Measurements from ENCODE around the gene RCN1. TPM values are rescaled to one million over a fixed set of nuclear protein-coding genes. Genes with fewer than 3 reads are reported as not detected.

Gene RCN1
- total RNA-seq, 4 donors from 2014 or later = 40.0 to 65.1 (median 55.9) TPM

DNA sequence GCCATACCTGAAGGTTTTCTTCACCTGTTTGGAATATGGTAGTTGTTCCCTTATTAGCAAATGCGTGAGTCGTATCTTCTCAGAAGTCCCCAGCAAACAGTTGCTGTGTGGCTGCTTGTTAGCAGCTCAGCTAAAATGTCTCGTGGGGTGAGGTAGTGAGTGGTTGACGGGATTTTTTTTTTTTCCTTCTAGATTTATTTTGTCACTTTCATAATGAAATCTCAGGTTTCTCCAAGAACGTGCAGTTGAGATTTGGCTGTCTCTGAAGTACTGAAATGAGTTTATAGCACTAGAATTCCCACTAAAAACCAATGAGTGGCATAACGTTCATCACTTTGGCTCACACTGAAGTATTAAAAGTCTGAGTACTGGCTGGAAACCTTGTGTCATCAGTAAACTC, 16.8 kb downstream of the RCN1 start:
- 76 to 82% methylated on average over 6 of the region's 6 CpGs for WGBS, 2 donors

DNA sequence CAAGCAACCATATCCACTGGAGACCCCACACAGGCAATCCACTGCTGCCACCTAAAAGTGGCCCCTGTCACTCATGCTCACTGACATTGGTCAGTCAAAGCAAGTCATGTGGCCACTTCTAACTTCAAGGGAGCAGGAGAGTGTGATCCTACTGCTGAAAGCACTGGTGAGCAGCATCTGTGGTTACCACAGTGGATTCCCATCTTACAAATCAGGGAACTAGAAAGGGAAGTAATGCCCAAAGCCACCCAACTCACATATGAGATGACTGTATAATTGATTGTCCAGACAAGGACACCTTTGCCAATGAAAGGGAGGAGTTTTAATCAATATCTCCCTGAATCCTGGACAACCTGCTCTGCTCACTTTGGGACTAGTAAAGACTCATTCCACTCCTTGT, 17.7 kb downstream of the RCN1 start:
- no peak for DNase-seq (ENCODE audit: low spot score in 2 of 2)
- Histone ChIP-seq H3K27ac (no peak overlapping the region), H3K9me3 (no peaks in the 10 kb centered on the region), H3K36me3 (peaks cover 0 to 23% (median 0%) of the 10 kb centered on the region in 3 donors), H3K4me1 (no peaks in the 10 kb centered on the region), H3K27me3 (no peaks in the 10 kb centered on the region), H3K4me3 (no peak overlapping the region)
- TF ChIP-seq, protein P1, sequence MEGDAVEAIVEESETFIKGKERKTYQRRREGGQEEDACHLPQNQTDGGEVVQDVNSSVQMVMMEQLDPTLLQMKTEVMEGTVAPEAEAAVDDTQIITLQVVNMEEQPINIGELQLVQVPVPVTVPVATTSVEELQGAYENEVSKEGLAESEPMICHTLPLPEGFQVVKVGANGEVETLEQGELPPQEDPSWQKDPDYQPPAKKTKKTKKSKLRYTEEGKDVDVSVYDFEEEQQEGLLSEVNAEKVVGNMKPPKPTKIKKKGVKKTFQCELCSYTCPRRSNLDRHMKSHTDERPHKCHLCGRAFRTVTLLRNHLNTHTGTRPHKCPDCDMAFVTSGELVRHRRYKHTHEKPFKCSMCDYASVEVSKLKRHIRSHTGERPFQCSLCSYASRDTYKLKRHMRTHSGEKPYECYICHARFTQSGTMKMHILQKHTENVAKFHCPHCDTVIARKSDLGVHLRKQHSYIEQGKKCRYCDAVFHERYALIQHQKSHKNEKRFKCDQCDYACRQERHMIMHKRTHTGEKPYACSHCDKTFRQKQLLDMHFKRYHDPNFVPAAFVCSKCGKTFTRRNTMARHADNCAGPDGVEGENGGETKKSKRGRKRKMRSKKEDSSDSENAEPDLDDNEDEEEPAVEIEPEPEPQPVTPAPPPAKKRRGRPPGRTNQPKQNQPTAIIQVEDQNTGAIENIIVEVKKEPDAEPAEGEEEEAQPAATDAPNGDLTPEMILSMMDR (IDR thresholded peaks at IDR 0.05) = no peak
- TF ChIP-seq POLR2A (IDR thresholded peaks at IDR 0.05) (no peak), EP300 (IDR thresholded peaks at IDR 0.05) (no peak)

More for the DNA sequence above, 16.8 kb downstream of the RCN1 start:
- no peak for DNase-seq (ENCODE audit: low spot score in 2 of 2)
- Histone ChIP-seq H3K9me3 (no peaks in the 10 kb centered on the region), H3K27ac (no peak overlapping the region), H3K4me1 (no peaks in the 10 kb centered on the region), H3K4me3 (no peak overlapping the region), H3K27me3 (no peaks in the 10 kb centered on the region), H3K36me3 (peaks cover 0 to 32% (median 0%) of the 10 kb centered on the region in 3 donors)
- no peak for TF ChIP-seq POLR2A (IDR thresholded peaks at IDR 0.05)
- TF ChIP-seq, protein P1 (IDR thresholded peaks at IDR 0.05) = no peak
- TF ChIP-seq EP300 (IDR thresholded peaks at IDR 0.05) = no peak

DNA sequence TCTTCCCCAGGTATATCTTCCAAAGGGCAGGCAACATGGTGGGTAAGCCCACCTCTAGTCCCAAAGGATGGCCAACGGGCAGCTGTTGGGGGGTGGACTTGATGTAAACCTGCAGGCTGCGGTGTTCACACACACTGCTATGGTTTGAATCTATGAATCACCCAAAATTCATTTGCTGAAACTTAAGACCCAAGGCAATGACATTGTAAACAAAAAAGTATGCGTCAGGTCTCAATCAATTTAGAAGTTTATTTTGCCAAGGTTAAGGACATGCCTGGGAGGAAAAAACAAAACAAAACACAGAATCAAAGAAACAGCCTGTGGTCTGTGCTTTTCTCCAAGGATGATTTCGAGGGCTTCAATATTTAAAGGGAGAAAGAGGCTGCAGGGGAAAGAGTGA, 18.3 kb downstream of the RCN1 start:
- Histone ChIP-seq H3K27me3 (no peaks in the 10 kb centered on the region), H3K4me1 (no peaks in the 10 kb centered on the region), H3K27ac (no peak overlapping the region), H3K36me3 (peaks cover 0 to 18% (median 0%) of the 10 kb centered on the region in 3 donors), H3K9me3 (no peaks in the 10 kb centered on the region), H3K4me3 (no peak overlapping the region)
- WGBS, 2 donors = 82 to 89% methylated on average over 4 of the region's 4 CpGs
- no peak for DNase-seq (ENCODE audit: low spot score in 2 of 2)
- no peak for TF ChIP-seq EP300 (IDR thresholded peaks at IDR 0.05)
- no peak for TF ChIP-seq POLR2A (IDR thresholded peaks at IDR 0.05)
- TF ChIP-seq, protein P1 (IDR thresholded peaks at IDR 0.05) = no peak

DNA sequence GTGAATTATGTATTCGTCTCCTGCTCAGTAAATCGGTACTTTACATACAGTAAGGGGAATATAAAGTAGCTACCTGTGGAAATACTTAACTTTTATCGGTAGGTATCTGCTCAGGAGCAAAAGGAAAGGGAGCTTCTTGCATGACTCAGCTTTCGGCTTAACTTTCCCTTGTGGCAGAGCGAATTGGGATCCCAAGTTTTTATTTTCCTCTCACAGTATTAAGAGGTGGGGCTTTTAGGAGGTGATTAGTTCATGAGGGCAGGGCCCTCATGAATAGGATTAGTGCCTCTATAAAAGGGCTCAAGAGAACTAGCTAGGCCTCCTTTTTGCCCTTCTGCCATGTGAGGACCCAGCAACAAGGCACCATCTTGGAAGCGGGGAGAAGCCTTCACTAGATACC, 18.7 kb downstream of the RCN1 start:
- no peaks in the 10 kb centered on the region for H3K4me1 ChIP-seq
- no peak overlapping the region for H3K27ac ChIP-seq
- H3K36me3 ChIP-seq = peaks cover 0 to 17% (median 0%) of the 10 kb centered on the region in 3 donors
- DNase-seq (ENCODE audit: low spot score in 2 of 2) = no peak
- TF ChIP-seq EP300 (IDR thresholded peaks at IDR 0.05) = no peak
- TF ChIP-seq, protein P1 (IDR thresholded peaks at IDR 0.05) = no peak
- TF ChIP-seq POLR2A (IDR thresholded peaks at IDR 0.05) = no peak
- WGBS, 2 donors = 93% methylated on average over 6 of the region's 6 CpGs
- no peaks in the 10 kb centered on the region for H3K27me3 ChIP-seq
- H3K4me3 ChIP-seq = no peak overlapping the region
- no peaks in the 10 kb centered on the region for H3K9me3 ChIP-seq

DNA sequence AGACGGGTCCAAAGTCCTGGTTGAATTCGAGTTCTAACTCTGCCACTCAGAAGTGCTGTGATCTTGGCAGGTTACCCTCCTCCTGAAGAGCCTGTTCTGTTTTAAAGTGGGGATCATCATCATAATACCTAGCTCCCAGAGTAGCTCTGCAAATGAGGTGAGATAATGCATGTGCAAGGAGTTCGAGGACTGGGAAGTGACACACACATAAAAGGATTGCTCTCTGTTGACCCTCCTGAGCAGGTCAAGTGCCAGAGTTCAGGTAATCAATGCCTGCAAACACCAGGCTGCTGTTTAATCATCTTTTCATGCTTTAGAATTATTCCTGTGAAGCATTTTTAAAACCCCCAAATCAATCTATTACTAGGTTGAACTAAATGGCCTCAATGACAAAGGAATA, 19.9 kb downstream of the RCN1 start:
- H3K27ac ChIP-seq = no peak overlapping the region
- H3K36me3 ChIP-seq = peaks cover 0 to 9% (median 0%) of the 10 kb centered on the region in 3 donors
- no peaks in the 10 kb centered on the region for H3K27me3 ChIP-seq
- DNase-seq (ENCODE audit: low spot score in 2 of 2) = no peak
- TF ChIP-seq POLR2A (IDR thresholded peaks at IDR 0.05) = no peak
- TF ChIP-seq, protein P1 (IDR thresholded peaks at IDR 0.05) = no peak
- no peak for TF ChIP-seq EP300 (IDR thresholded peaks at IDR 0.05)
- 78 to 86% methylated on average over 2 to 3 of the region's 3 CpGs for WGBS, 2 donors
- no peaks in the 10 kb centered on the region for H3K4me1 ChIP-seq
- no peak overlapping the region for H3K4me3 ChIP-seq
- no peaks in the 10 kb centered on the region for H3K9me3 ChIP-seq

All from tibial nerve (tissue), 4 donors.